Neural progenitor cell (in vitro differentiated cells): ENCODE measurements around the gene CTDP1.

Source experiments
- CTCF ChIP-seq: fragments of 200-600 bp; sonication (generic); IDR thresholded peaks from 2 replicates; pipeline ENCODE4 v1.5.1; 2017; ENCODE audit warnings: antibody characterized with exemption, mild to moderate bottlenecking
- EZH2phosphoT487 ChIP-seq: fragments of 200-600 bp; sonication (generic); IDR thresholded peaks from 2 replicates; pipeline ENCODE4 v1.6.1; 2017; ENCODE audit warnings: antibody characterized with exemption

- TF ChIP-seq CTCF (no peak), EZH2phosphoT487 (no peak)
Observed at GRCh38 chr18:79695856-79696850, 16.6 kb downstream of the CTDP1 start.
